Osteocyte (in vitro differentiated cells): ENCODE data around the gene IRS2. TPM values are rescaled to one million over a fixed set of nuclear protein-coding genes. Genes with fewer than 3 reads are reported as not detected.

Experiments used
- DNase-seq: peaks from one replicate; pipeline ENCODE4 v3.0.0; 2021; ENCODE audit warnings: mixed read lengths; ENCODE audit not compliant: unreplicated experiment; ENCODE audit errors: extremely low spot score
- H3K27ac Mint-ChIP-seq: one replicate; pipeline ENCODE4 v1.8.0; 2021; ENCODE audit warnings: mild to moderate bottlenecking, mixed read lengths; ENCODE audit not compliant: unreplicated experiment
- H3K27me3 Mint-ChIP-seq: one replicate; pipeline ENCODE4 v1.8.0; 2021; ENCODE audit warnings: mixed read lengths; ENCODE audit not compliant: unreplicated experiment
- H3K36me3 Mint-ChIP-seq: one replicate; pipeline ENCODE4 v1.8.0; 2021; ENCODE audit warnings: mixed read lengths; ENCODE audit not compliant: unreplicated experiment
- H3K4me1 Mint-ChIP-seq: one replicate; pipeline ENCODE4 v1.8.0; 2021; ENCODE audit warnings: mixed read lengths; ENCODE audit not compliant: unreplicated experiment
- H3K4me3 Mint-ChIP-seq: one replicate; pipeline ENCODE4 v1.8.0; 2021; ENCODE audit warnings: mild to moderate bottlenecking, moderate library complexity, mixed read lengths; ENCODE audit not compliant: unreplicated experiment
- H3K9me3 Mint-ChIP-seq: one replicate; pipeline ENCODE4 v1.8.0; 2021; ENCODE audit warnings: mixed read lengths; ENCODE audit not compliant: unreplicated experiment
- CTCF ChIP-seq: fragments of 200-600 bp; sonication (generic); IDR thresholded peaks from 2 replicates; pipeline ENCODE4 v1.5.0; 2021; ENCODE audit warnings: antibody characterized with exemption, mild to moderate bottlenecking, moderate library complexity
- total RNA-seq: library from RNA; stranded (reverse); gene quantifications from 2 replicates; pipeline ENCODE4 v1.2.1, GENCODE V29; 2021

The IRS2 gene
- total RNA-seq, 1 donor from 2014 or later: 52.3 TPM

- H3K27ac Mint-ChIP-seq: no peak overlapping the region
- no peak for TF ChIP-seq CTCF
- DNase-seq: peak; percentile 44
- no peak overlapping the region for H3K4me3 Mint-ChIP-seq
- peaks cover 15% of the 10 kb centered on the region for H3K4me1 Mint-ChIP-seq
- H3K9me3 Mint-ChIP-seq: no peaks in the 10 kb centered on the region
- peaks cover 2% of the 10 kb centered on the region for H3K36me3 Mint-ChIP-seq
- H3K27me3 Mint-ChIP-seq: no peaks in the 10 kb centered on the region
Measured at GRCh38 chr13:109745702-109746101, 40.7 kb downstream of the IRS2 start.

GRCh38 chr13:109745060-109745459, 41.3 kb downstream of the IRS2 start:
- Mint-ChIP-seq H3K9me3 (no peaks in the 10 kb centered on the region), H3K27ac (no peak overlapping the region), H3K36me3 (no peaks in the 10 kb centered on the region), H3K4me3 (no peak overlapping the region), H3K27me3 (no peaks in the 10 kb centered on the region), H3K4me1 (peaks cover 15% of the 10 kb centered on the region)
- TF ChIP-seq CTCF: no peak
- peak; percentile 80 for DNase-seq

GRCh38 chr13:109744512-109745051, 41.8 kb downstream of the IRS2 start:
- Mint-ChIP-seq H3K27ac (peak overlapping the region; percentile 39), H3K4me1 (peaks cover 15% of the 10 kb centered on the region), H3K9me3 (no peaks in the 10 kb centered on the region), H3K27me3 (no peaks in the 10 kb centered on the region), H3K4me3 (no peak overlapping the region), H3K36me3 (no peaks in the 10 kb centered on the region)
- peak; percentile 72 for DNase-seq
- TF ChIP-seq CTCF: no peak

- peaks cover 15% of the 10 kb centered on the region for H3K4me1 Mint-ChIP-seq
- H3K36me3 Mint-ChIP-seq: no peaks in the 10 kb centered on the region
- peak; percentile 48 for DNase-seq
- no peaks in the 10 kb centered on the region for H3K9me3 Mint-ChIP-seq
- no peaks in the 10 kb centered on the region for H3K27me3 Mint-ChIP-seq
- TF ChIP-seq CTCF: peak; percentile 37
- H3K27ac Mint-ChIP-seq: peak overlapping the region; percentile 61
- H3K4me3 Mint-ChIP-seq: peak overlapping the region; percentile 37
Measured at GRCh38 chr13:109743706-109744453, 42.5 kb downstream of the IRS2 start.

- Mint-ChIP-seq H3K27ac (no peak overlapping the region), H3K4me3 (no peak overlapping the region), H3K36me3 (no peaks in the 10 kb centered on the region), H3K9me3 (no peaks in the 10 kb centered on the region), H3K4me1 (peaks cover 15% of the 10 kb centered on the region), H3K27me3 (no peaks in the 10 kb centered on the region)
- TF ChIP-seq CTCF: no peak
- DNase-seq: peak; percentile 25
Measured at GRCh38 chr13:109741966-109742365, 44.4 kb downstream of the IRS2 start.
